Kidney (tissue), 14 donors: Measurements from ENCODE around the gene LCLAT1. TPM values are rescaled to one million over a fixed set of nuclear protein-coding genes. Genes with fewer than 3 reads are reported as not detected.

ENCODE experiments used
- DNase-seq, 5 donors: peaks; one replicate each; pipeline ENCODE4 v3.0.0-alpha.2; 2013 to 2020
- FAIRE-seq: peaks from 2 replicates; lab custom pipeline; 2012; peaks lifted over from hg19 to GRCh38; lab: Jason Lieb, UNC
- H3K27ac ChIP-seq, 2 donors: one replicate each; pipeline ENCODE4 v1.7.0; 2013; ENCODE audit warnings: low read depth in 2 of 2, low read length in 2 of 2, inconsistent platforms in 1 of 2
- H3K27me3 ChIP-seq: one replicate; pipeline ENCODE4 v1.7.1; 2013; ENCODE audit warnings: low read length, inconsistent platforms; ENCODE audit not compliant: control insufficient read depth, insufficient read depth
- H3K36me3 ChIP-seq, 3 donors: one replicate each; pipeline versions ENCODE4 v1.7.0 to v1.7.1; 2013; ENCODE audit warnings: low read length in 3 of 3, control low read depth in 1 of 3, inconsistent platforms in 1 of 3; ENCODE audit not compliant: insufficient read depth in 3 of 3, control insufficient read depth in 2 of 3
- H3K4me1 ChIP-seq, 3 donors: one replicate each; pipeline versions ENCODE4 v1.7.0 to v1.7.1; 2013; ENCODE audit warnings: low read length in 3 of 3, inconsistent platforms in 1 of 3, low read depth in 1 of 3; ENCODE audit not compliant: control insufficient read depth in 2 of 3, insufficient read depth in 2 of 3
- H3K4me3 ChIP-seq, 3 donors: one replicate each; pipeline versions ENCODE4 v1.7.0 to v1.8.1; 2013; ENCODE audit warnings: low read length in 3 of 3, control low read depth in 1 of 3, inconsistent platforms in 1 of 3
- H3K9ac ChIP-seq, 3 donors: one replicate each; pipeline versions ENCODE4 v1.7.0 to v1.7.1; 2013; ENCODE audit warnings: low read length in 3 of 3, control low read depth in 1 of 3, inconsistent platforms in 1 of 3
- H3K9me3 ChIP-seq, 3 donors: one replicate each; pipeline versions ENCODE4 v1.7.0 to v1.7.1; 2013; ENCODE audit warnings: low read length in 3 of 3, control low read depth in 1 of 3, inconsistent platforms in 1 of 3; ENCODE audit not compliant: control insufficient read depth in 2 of 3, insufficient read depth in 1 of 3
- CTCF ChIP-seq: IDR thresholded peaks from 3 replicates; pipeline ENCODE4 v1.5.1; 2012; ENCODE audit warnings: mild to moderate bottlenecking, moderate library complexity, borderline replicate concordance; ENCODE audit not compliant: insufficient read depth; ENCODE audit errors: extremely low read depth
- intact Hi-C: fragments of 100-400 bp; cut with DNase I; formaldehyde crosslinking; loops from one replicate; pipeline ENCODE4 v1.11.1; 2022
- polyA plus RNA-seq: library from polyadenylated mRNA; stranded (reverse); fragments of 350-450 nt; fragmentation: Illumina TruSeq; extraction: RNeasy Lipid Tissue Mini Kit (QIAGEN cat#74804); gene quantifications from one replicate; pipeline ENCODE4 v1.2.3, GENCODE V29; 2014; ENCODE audit warnings: low read depth, low replicate concordance; ENCODE audit not compliant: insufficient read depth
- total RNA-seq: library from RNA; stranded (reverse); fragmentation: NEBNext Ultra II Directional; extraction: Animal tissue kit (Norgen Biotek cat#: 25700); gene quantifications from one replicate; pipeline ENCODE4 v1.2.1, GENCODE V29; 2021
- donor health status: control.
- donor health status: control.
- donor health status: control.
- donor health status: control.
- donor health status: control.
- donor health status: DM: yes; HTN: yes; CAD: no.
- donor health status: Normal renal cell carcinoma (clear cell type).

LCLAT1 gene
- total and polyA plus RNA-seq, 2 donors from 2014 or later: 5.6 to 19.4 TPM

- intact Hi-C loops: no loop called here
- Histone ChIP-seq H3K9me3 (peaks cover 0 to 17% (median 0%) of the 10 kb centered on the region in 3 donors), H3K4me1 (peaks cover 0 to 11% (median 0%) of the 10 kb centered on the region in 3 donors), H3K27ac (no peak overlapping the region), H3K9ac (no peak overlapping the region), H3K36me3 (no peaks in the 10 kb centered on the region), H3K27me3 (no peaks in the 10 kb centered on the region), H3K4me3 (no peak overlapping the region)
- FAIRE-seq (no peak), DNase-seq (no peak)
- no peak for TF ChIP-seq CTCF
Measured at GRCh38 chr2:30502310-30502709, 55.3 kb downstream of the LCLAT1 start.

- no peaks in the 10 kb centered on the region for H3K27me3 ChIP-seq
- no peak overlapping the region for H3K4me3 ChIP-seq
- intact Hi-C loops: no loop called here
- peaks cover 0 to 13% (median 0%) of the 10 kb centered on the region in 3 donors for H3K9me3 ChIP-seq
- FAIRE-seq: no peak
- H3K36me3 ChIP-seq: no peaks in the 10 kb centered on the region
- TF ChIP-seq CTCF: no peak
- H3K4me1 ChIP-seq: peaks cover 0 to 11% (median 0%) of the 10 kb centered on the region in 3 donors
- no peak overlapping the region for H3K9ac ChIP-seq
- H3K27ac ChIP-seq: no peak overlapping the region
- DNase-seq: no peak
Measured at GRCh38 chr2:30503007-30503694, 56.1 kb downstream of the LCLAT1 start.

GRCh38 chr2:30503695-30504052 is 56.6 kb downstream of the LCLAT1 start:
- DNase-seq: peak in 1 of 5 donors; percentile 49
- Histone ChIP-seq H3K36me3 (no peaks in the 10 kb centered on the region), H3K9ac (no peak overlapping the region), H3K4me1 (peaks cover 0 to 11% (median 0%) of the 10 kb centered on the region in 3 donors), H3K27ac (no peak overlapping the region), H3K9me3 (peaks cover 0 to 8% (median 0%) of the 10 kb centered on the region in 3 donors), H3K4me3 (no peak overlapping the region), H3K27me3 (no peaks in the 10 kb centered on the region)
- intact Hi-C loops: no loop called here
- TF ChIP-seq CTCF: no peak
- FAIRE-seq: no peak
